ENCODE results near the gene SMARCD1. TPM values are rescaled to one million over a fixed set of nuclear protein-coding genes. Genes with fewer than 3 reads are reported as not detected.

Gene SMARCD1
- total and polyA plus RNA-seq, 9 of the 15 experiments (the other 6 are each of a cell fraction or from before 2014, with no cell fraction given): 0.86 to 91.7 (median 48.0) TPM

- Histone ChIP-seq H2AFZ (ENCODE audit: low read depth, low read length) (peak overlapping the region; percentile 75), H4K20me1 (replicated peaks; ENCODE audit: control insufficient read depth, insufficient read depth, low read length) (no peaks in the 10 kb centered on the region), H3K4me1 (replicated peaks in 1 of 2; ENCODE audit: control insufficient read depth in 2 of 2, insufficient read depth in 2 of 2, low read length in 2 of 2) (peaks cover 16% of the 10 kb centered on the region in 2 experiments), H3K9ac (ENCODE audit: insufficient read depth in 1 of 2, low read depth in 2 of 2, low read length in 2 of 2) (peak overlapping the region in 1 of 2 experiments; percentile 82; a peak in 1 of 4 replicates), H3K9me3 (replicated peaks; ENCODE audit: control insufficient read depth, insufficient read depth, low read depth, low read length) (no peaks in the 10 kb centered on the region), H3K36me3 (ENCODE audit: control insufficient read depth, insufficient read depth, low read length) (peaks cover 29% of the 10 kb centered on the region; the same call in 2 of the 3 replicates), H3K79me2 (ENCODE audit: control insufficient read depth, insufficient read depth, low read length) (no peaks in the 10 kb centered on the region), H3K27ac (ENCODE audit: extremely low read depth, low read depth, low read length) (no peak overlapping the region), H3K4me3 (no peak overlapping the region), H3K9me1 (ENCODE audit: control insufficient read depth, insufficient read depth, low read length) (no peaks in the 10 kb centered on the region), H3K27me3 (ENCODE audit: control insufficient read depth in 2 of 2, insufficient read depth in 2 of 2, low read length in 2 of 2) (no peaks in the 10 kb centered on the region), H3K4me2 (ENCODE audit: insufficient read depth, low read length) (peak overlapping the region; percentile 57; the same call in 1 of the 2 replicates)
- FAIRE-seq (no peak), DNase-seq (ENCODE audit: extremely low read depth in 1 of 4, low spot score in 3 of 4) (no peak), ATAC-seq (no peak)
- ChIA-PET CTCF (ENCODE audit: low intra/inter-chr PET ratio) (no interaction called here), POLR2A (interaction anchor here (0.6 to 1.7 kb wide), 6 partner anchors 8 to 231 kb away, joined by 3 to 9 read pairs (median 4); partner anchors contain the start of genes COX14, LIMA1 and SMARCD1)
- in situ Hi-C loops (cut with MboI): no loop called here
- no TSS peak for BruUV-seq (replicated peaks)
- intact Hi-C loops (cut with micrococcal nuclease): no loop called here
- no CpG with 5 or more reads among the region's 2 CpGs for WGBS (ENCODE audit: insufficient coverage, low coverage, missing lambda C conversion rate)
- TF ChIP-seq, protein P1, sequence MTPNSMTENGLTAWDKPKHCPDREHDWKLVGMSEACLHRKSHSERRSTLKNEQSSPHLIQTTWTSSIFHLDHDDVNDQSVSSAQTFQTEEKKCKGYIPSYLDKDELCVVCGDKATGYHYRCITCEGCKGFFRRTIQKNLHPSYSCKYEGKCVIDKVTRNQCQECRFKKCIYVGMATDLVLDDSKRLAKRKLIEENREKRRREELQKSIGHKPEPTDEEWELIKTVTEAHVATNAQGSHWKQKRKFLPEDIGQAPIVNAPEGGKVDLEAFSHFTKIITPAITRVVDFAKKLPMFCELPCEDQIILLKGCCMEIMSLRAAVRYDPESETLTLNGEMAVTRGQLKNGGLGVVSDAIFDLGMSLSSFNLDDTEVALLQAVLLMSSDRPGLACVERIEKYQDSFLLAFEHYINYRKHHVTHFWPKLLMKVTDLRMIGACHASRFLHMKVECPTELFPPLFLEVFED (CRISPR knock-in tag; conservative IDR thresholded peaks at IDR 0.05): no peak
- no peak for TF ChIP-seq ZBTB9 (CRISPR knock-in tag; IDR thresholded peaks at IDR 0.05)
- no peak for TF ChIP-seq SLC30A9 (CRISPR knock-in tag; IDR thresholded peaks at IDR 0.05)
- TF ChIP-seq HMG20A (CRISPR knock-in tag; conservative IDR thresholded peaks at IDR 0.05): no peak
- no peak for TF ChIP-seq ZBTB7A (IDR thresholded peaks at IDR 0.05; ENCODE audit: borderline replicate concordance, control insufficient read depth, low read depth, low read length)
- TF ChIP-seq KDM4B (IDR thresholded peaks at IDR 0.05; ENCODE audit: borderline replicate concordance in 2 of 2, low read depth in 1 of 2): no peak
- TF ChIP-seq, protein P2, sequence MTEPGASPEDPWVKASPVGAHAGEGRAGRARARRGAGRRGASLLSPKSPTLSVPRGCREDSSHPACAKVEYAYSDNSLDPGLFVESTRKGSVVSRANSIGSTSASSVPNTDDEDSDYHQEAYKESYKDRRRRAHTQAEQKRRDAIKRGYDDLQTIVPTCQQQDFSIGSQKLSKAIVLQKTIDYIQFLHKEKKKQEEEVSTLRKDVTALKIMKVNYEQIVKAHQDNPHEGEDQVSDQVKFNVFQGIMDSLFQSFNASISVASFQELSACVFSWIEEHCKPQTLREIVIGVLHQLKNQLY (CRISPR knock-in tag; conservative IDR thresholded peaks at IDR 0.05): no peak
Measured at GRCh38 chr12:50103351-50103750, 18.2 kb downstream of the SMARCD1 start.

All from K562 (cell line).